Left colon (tissue), 2 donors: Measurements from ENCODE around the gene DKK3. TPM values are rescaled to one million over a fixed set of nuclear protein-coding genes. Genes with fewer than 3 reads are reported as not detected.

Source experiments
- ATAC-seq: fragments of 200-7000 bp; cut with Tn5 transposase; one replicate; pipeline ENCODE4 v1.9.1; 2020; ENCODE audit warnings: mild to moderate bottlenecking, moderate library complexity
- DNase-seq, 2 donors: peaks; one replicate each; pipeline ENCODE4 v3.0.0-alpha.2; 2020
- intact Hi-C, 2 donors: fragments of 100-400 bp; cut with DNase I in 1 of 2; cut with micrococcal nuclease in 1 of 2; formaldehyde crosslinking; loops; one replicate each; pipeline versions ENCODE4 v1.11.2 to v1.14.0; 2022; cut with DNase I, micrococcal nuclease
- total RNA-seq, 2 donors: library from RNA; stranded (reverse); fragmentation: NEBNext Ultra II Directional; extraction: Animal tissue kit (Norgen Biotek cat#: 25700); gene quantifications; one replicate each; pipeline ENCODE4 v1.2.1, GENCODE V29; 2021
- donor health status: DM: no; HTN: no; CAD: no.
- donor health status: DM: yes; HTN: yes; CAD: no.

The DKK3 gene
- total RNA-seq, 2 donors from 2014 or later, result 8.1 to 19.5 TPM

GRCh38 chr11:11975201-11976092 is 33.0 kb downstream of the DKK3 start:
- ATAC-seq (peak; percentile 40), DNase-seq (no peak)
- intact Hi-C loops, result no loop called here

- intact Hi-C loops, result no loop called here
- no peak for ATAC-seq
Observed at GRCh38 chr11:11973866-11974265, 34.6 kb downstream of the DKK3 start.

GRCh38 chr11:11973361-11973800 is 35.0 kb downstream of the DKK3 start:
- no peak for ATAC-seq
- no peak for DNase-seq
- intact Hi-C loops, result no loop called here

More at GRCh38 chr11:11973866-11974265, 34.6 kb downstream of the DKK3 start:
- DNase-seq, result no peak

GRCh38 chr11:11972730-11973341 is 35.6 kb downstream of the DKK3 start:
- DNase-seq (no peak), ATAC-seq (no peak)
- intact Hi-C loops, result no loop called here

- DNase-seq, result no peak
- intact Hi-C loops, result no loop called here
- ATAC-seq, result no peak
Observed at GRCh38 chr11:11971906-11972547, 36.4 kb downstream of the DKK3 start.

- ATAC-seq, result no peak
- no peak for DNase-seq
- intact Hi-C loops, result no loop called here
Observed at GRCh38 chr11:11970556-11970955, 37.9 kb downstream of the DKK3 start.

GRCh38 chr11:11969380-11970215 is 38.8 kb downstream of the DKK3 start:
- no peak for ATAC-seq
- no peak for DNase-seq
- intact Hi-C loops, result no loop called here

- DNase-seq, result no peak
- intact Hi-C loops, result no loop called here
- ATAC-seq, result no peak
Observed at GRCh38 chr11:11968511-11969280, 39.7 kb downstream of the DKK3 start.

- intact Hi-C loops, result no loop called here
- no peak for ATAC-seq
Observed at GRCh38 chr11:11967669-11968510, 40.5 kb downstream of the DKK3 start.

GRCh38 chr11:11966826-11967668 is 41.4 kb downstream of the DKK3 start:
- DNase-seq (peak; percentile 51 to 79), ATAC-seq (peak; percentile 91)
- intact Hi-C loops, result no loop called here

More at GRCh38 chr11:11967669-11968510, 40.5 kb downstream of the DKK3 start:
- no peak for DNase-seq

- DNase-seq (no peak), ATAC-seq (no peak)
- intact Hi-C loops, result no loop called here
Observed at GRCh38 chr11:11966354-11966741, 42.1 kb downstream of the DKK3 start.

- ATAC-seq (no peak), DNase-seq (no peak)
- intact Hi-C loops, result no loop called here
Observed at GRCh38 chr11:11965656-11966353, 42.6 kb downstream of the DKK3 start.

- no peak for DNase-seq
Observed at GRCh38 chr11:11965192-11965591, 43.2 kb downstream of the DKK3 start.

GRCh38 chr11:11964774-11965150 is 43.7 kb downstream of the DKK3 start:
- DNase-seq (no peak), ATAC-seq (no peak)
- intact Hi-C loops, result no loop called here

More at GRCh38 chr11:11965192-11965591, 43.2 kb downstream of the DKK3 start:
- intact Hi-C loops, result no loop called here
- ATAC-seq, result no peak

- intact Hi-C loops, result no loop called here
- DNase-seq (no peak), ATAC-seq (no peak)
Observed at GRCh38 chr11:11963842-11964773, 44.3 kb downstream of the DKK3 start.
